Body of pancreas (tissue), 4 donors: ENCODE measurements around the gene TUBA8. TPM values are rescaled to one million over a fixed set of nuclear protein-coding genes. Genes with fewer than 3 reads are reported as not detected.
A peak's percentile ranks its signal among the peaks of the same experiment; 100 is the strongest.
"Not testable (repeated sequence)": the region's sequence is repeated elsewhere in the genome, so short reads cannot be mapped to it uniquely, and the experiment has no call there.

Source experiments
- ATAC-seq: fragments of 150-250 bp; one replicate; pipeline ENCODE4 v1.9.1; 2016
- DNase-seq, 4 donors: peaks; one replicate each; pipeline ENCODE4 v3.0.0-alpha.2; 2019
- H3K27ac ChIP-seq, 4 donors: fragments of 200-600 bp; sonication (generic); 1 replicate in 3 of 4; 2 replicates in 1 of 4; pipeline versions ENCODE4 v1.5.1 to v1.6.1; 2016 to 2019; ENCODE audit warnings: mild to moderate bottlenecking in 1 of 4, mixed read lengths in 1 of 4, moderate library complexity in 1 of 4
- H3K27me3 ChIP-seq, 2 donors: fragments of 200-600 bp; sonication (generic); one replicate each; pipeline ENCODE4 v1.6.0; 2016; ENCODE audit warnings: mild to moderate bottlenecking in 1 of 2
- H3K36me3 ChIP-seq, 2 donors: fragments of 200-600 bp; sonication (generic); replicated peaks in 1 of 2; 2 replicates each; pipeline ENCODE4 v1.5.1; 2016; ENCODE audit warnings: low read depth in 2 of 2; ENCODE audit not compliant: insufficient read depth in 1 of 2
- H3K4me1 ChIP-seq: fragments of 200-600 bp; sonication (generic); one replicate; pipeline ENCODE4 v1.6.0; 2016
- H3K4me3 ChIP-seq, 2 donors: fragments of 200-600 bp; sonication (generic); 1 replicate in 1 of 2; 2 replicates in 1 of 2; pipeline ENCODE4 v1.5.1; 2016 to 2019
- H3K9me3 ChIP-seq, 3 donors: fragments of 200-600 bp; sonication (generic); 1 replicate in 2 of 3; 2 replicates in 1 of 3; pipeline ENCODE4 v1.5.1; 2016
- POLR2A ChIP-seq, 3 donors: fragments of 450-650 bp; IDR thresholded peaks; one replicate each; pipeline ENCODE4 v1.6.1; 2016; ENCODE audit warnings: antibody characterized with exemption in 3 of 3, mild to moderate bottlenecking in 2 of 3
- WGBS, 2 donors: methylation state at CpG; one replicate each; pipeline ENCODE4 v1.1.5; 2017; 5-methylcytosine and 5-hydroxymethylcytosine counted together
- intact Hi-C: fragments of 100-400 bp; cut with DNase I; formaldehyde crosslinking; loops from one replicate; pipeline ENCODE4 v1.15.1; 2023
- total RNA-seq, 2 donors: library from RNA; depleted of rRNA; stranded (reverse); fragments of >200 nt; gene quantifications; one replicate each; pipeline ENCODE4 v1.1.0, GENCODE V29; 2016
- TF ChIP-seq, protein P1 (sequence below), 7 experiments: fragments of 450-650 bp in 4 of 7; fragments of 200-600 bp in 3 of 7; sonication (generic) in 3 of 7; IDR thresholded peaks; one replicate each; pipeline ENCODE4 v1.5.1; 2016 to 2019; ENCODE audit warnings: antibody characterized with exemption in 7 of 7

TUBA8 gene
- total RNA-seq, 2 donors from 2014 or later, result 5.2 to 8.6 TPM

DNA sequence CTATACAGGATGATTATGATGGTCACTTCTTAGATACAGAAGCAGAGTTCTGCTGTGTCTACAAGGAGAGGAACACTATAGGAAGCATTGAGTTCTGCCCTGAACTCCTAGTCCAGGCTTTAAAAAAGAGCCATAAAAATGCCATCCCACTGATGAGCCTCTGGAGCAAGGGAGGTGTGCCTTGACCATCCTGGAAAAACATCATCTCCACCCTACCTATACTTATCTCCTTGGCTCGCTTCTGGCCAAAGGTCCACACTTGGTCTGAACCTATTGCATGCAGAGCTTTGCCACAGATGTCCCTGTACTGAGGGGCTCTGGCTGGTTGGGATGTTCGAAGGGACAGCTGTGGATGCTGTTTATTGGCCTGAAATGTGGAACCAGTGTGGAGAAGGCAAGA, 37.1 kb upstream of the TUBA8 start:
- WGBS, 2 donors, result 83% methylated on average over 2 of the region's 2 CpGs; no CpG with 5 or more reads in 1 of the 2 donors
- no peaks in the 10 kb centered on the region for H3K9me3 ChIP-seq
- no peak for ATAC-seq
- H3K27me3 ChIP-seq, result no peaks in the 10 kb centered on the region
- no peak for DNase-seq
- H3K27ac ChIP-seq, result no peak overlapping the region
- TF ChIP-seq, protein P1, sequence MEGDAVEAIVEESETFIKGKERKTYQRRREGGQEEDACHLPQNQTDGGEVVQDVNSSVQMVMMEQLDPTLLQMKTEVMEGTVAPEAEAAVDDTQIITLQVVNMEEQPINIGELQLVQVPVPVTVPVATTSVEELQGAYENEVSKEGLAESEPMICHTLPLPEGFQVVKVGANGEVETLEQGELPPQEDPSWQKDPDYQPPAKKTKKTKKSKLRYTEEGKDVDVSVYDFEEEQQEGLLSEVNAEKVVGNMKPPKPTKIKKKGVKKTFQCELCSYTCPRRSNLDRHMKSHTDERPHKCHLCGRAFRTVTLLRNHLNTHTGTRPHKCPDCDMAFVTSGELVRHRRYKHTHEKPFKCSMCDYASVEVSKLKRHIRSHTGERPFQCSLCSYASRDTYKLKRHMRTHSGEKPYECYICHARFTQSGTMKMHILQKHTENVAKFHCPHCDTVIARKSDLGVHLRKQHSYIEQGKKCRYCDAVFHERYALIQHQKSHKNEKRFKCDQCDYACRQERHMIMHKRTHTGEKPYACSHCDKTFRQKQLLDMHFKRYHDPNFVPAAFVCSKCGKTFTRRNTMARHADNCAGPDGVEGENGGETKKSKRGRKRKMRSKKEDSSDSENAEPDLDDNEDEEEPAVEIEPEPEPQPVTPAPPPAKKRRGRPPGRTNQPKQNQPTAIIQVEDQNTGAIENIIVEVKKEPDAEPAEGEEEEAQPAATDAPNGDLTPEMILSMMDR (IDR thresholded peaks at IDR 0.05), result no peak
- TF ChIP-seq POLR2A (IDR thresholded peaks at IDR 0.05), result no peak
- H3K4me3 ChIP-seq, result no peak overlapping the region
- H3K4me1 ChIP-seq, result peaks cover 16% of the 10 kb centered on the region
- intact Hi-C loops, result no loop called here
- H3K36me3 ChIP-seq, result no peaks in the 10 kb centered on the region

DNA sequence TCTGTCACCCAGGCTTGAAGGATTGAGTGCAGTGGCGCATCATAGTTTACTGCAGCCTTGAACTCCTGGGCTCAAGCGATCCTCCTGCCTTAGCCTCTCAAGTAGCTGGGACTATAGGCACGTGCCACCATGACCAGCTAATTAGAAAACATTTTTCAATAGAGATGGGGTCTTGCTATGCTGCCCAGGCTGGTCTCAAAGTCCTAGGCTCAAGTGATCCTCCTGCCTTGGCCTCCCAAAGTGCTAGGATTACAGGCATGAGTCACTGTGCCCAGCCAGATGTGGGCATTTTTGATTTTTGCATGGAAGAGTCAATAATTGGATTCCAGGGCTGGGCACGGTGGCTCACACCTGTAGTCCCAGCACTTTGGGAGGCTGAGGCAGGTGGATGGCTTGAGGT, 36.7 kb upstream of the TUBA8 start:
- H3K4me3 ChIP-seq, intact Hi-C loops, ATAC-seq, DNase-seq, H3K9me3 ChIP-seq, H3K36me3 ChIP-seq, H3K27me3 ChIP-seq, H3K27ac ChIP-seq: not testable (repeated sequence)
- WGBS, 2 donors, result 81 to 85% methylated on average over 4 of the region's 4 CpGs
- H3K4me1 ChIP-seq, result peaks cover 21% of the 10 kb centered on the region

DNA sequence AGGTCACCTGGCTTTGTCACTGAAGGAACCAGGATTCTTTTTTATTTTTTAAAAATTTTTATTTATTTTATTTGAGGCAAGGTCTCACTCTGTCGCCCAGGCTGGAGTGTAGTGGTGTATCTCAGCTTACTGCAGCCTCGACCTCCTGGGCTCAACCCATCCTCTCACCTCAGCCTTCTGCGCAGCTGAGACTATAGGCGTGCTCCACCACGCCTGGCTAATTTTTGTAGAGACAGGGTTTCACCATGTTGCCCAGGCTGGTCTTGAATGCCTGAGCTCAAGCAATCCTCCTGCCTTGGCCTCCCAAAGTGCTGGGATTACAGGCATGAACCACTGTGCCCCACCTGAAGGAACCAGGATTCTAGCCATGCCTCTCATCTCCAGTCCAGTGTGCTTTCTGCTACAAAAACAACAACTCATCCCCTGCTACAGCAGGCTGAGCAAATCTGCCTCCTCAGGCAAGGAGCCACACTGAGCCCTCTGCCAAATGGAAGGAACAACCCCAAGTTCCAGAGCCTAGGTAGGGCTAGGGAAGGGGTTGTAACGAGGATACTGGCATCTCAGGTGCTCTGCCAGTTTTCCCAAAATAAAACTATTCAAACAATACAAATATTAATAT, 35.4 kb upstream of the TUBA8 start:
- no peak overlapping the region for H3K4me3 ChIP-seq
- no peak for DNase-seq
- no peaks in the 10 kb centered on the region for H3K9me3 ChIP-seq
- ATAC-seq, result no peak
- H3K27me3 ChIP-seq, result no peaks in the 10 kb centered on the region
- H3K27ac ChIP-seq, result no peak overlapping the region
- no peaks in the 10 kb centered on the region for H3K36me3 ChIP-seq
- intact Hi-C loops, result no loop called here
- TF ChIP-seq, protein P1 (IDR thresholded peaks at IDR 0.05), result no peak
- TF ChIP-seq POLR2A (IDR thresholded peaks at IDR 0.05), result no peak
- 85 to 87% methylated on average over 6 of the region's 6 CpGs for WGBS, 2 donors
- H3K4me1 ChIP-seq, result peaks cover 27% of the 10 kb centered on the region

DNA sequence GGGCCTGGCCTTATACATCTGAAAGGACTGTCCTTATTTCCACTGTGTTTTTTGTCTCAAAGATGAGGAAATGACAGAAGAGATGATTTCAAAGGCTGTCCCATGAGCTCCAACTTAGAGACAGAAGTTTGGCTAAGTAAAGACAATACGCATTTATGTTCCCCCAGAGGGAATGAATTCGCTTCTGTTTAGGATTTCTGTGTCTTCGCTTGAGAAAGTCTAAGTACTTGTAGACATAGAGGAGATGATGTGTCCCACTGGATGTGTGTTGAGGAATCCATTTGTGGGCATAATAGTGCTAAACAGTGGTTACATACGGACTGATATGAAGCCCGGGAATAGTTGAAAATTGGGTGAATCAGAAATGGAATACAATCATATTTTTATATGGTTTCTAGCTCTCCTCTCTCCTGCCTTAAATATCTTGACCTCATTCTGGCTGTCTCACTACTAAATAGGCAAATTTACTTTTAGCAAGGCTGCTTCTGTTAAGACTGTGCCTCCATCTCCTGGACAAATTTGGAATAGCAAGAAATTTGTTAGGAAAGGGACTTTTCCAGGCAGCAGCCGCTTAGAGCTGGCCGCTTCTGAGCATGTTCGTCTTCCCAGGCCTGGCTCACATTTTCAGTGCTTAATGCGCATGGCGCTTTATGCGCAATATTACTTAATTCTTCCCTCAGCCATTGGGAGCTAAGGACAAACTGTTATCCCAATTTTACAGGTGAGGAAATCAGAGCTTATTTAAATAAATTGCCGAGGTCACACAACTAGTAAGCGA, 34.7 kb upstream of the TUBA8 start:
- ATAC-seq (peak; percentile 69), DNase-seq (peak; percentile 68 to 83 (median 74))
- WGBS, 2 donors, result 17 to 21% methylated on average over 13 of the region's 13 CpGs
- H3K9me3 ChIP-seq, result no peaks in the 10 kb centered on the region
- intact Hi-C loops, result no loop called here
- TF ChIP-seq, protein P1 (IDR thresholded peaks at IDR 0.05), result peak; percentile 77 to 96 (median 93)
- TF ChIP-seq POLR2A (IDR thresholded peaks at IDR 0.05), result peak in 1 of 3 donors; percentile 16
- peaks cover 0 to 5% of the 10 kb centered on the region in 2 donors for H3K36me3 ChIP-seq
- H3K4me1 ChIP-seq, result peaks cover 27% of the 10 kb centered on the region
- no peaks in the 10 kb centered on the region for H3K27me3 ChIP-seq
- H3K4me3 ChIP-seq, result no peak overlapping the region
- H3K27ac ChIP-seq, result peak overlapping the region; percentile 58 to 88 (median 72)

DNA sequence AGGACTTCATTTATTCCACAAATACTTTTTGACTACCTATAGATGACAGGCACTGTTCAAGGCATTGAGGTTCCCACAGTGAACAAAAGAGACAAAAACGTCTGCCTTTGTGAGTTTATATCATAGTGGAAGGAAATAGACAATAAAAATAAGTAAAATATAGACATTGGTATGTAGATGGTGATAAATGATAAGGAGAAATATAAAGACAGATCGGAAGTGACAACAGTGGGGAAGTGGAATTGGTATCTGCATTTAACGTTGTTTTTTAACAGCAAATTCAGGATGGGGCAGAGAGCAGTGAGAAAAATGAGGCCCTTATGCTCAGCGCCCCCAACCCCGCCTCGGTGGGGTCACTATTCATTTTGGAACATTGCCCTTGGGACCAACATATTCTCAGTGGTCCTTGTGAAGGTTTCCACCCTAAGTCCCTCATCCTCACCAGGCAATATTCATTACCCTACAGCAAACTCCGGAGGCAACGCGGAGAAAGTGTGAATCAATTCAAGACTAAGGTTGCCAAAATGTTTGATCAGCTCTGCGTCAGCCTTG, 33.4 kb upstream of the TUBA8 start:
- no peak for DNase-seq
- TF ChIP-seq, protein P1 (IDR thresholded peaks at IDR 0.05), result no peak
- no peak for TF ChIP-seq POLR2A (IDR thresholded peaks at IDR 0.05)
- peaks cover 27% of the 10 kb centered on the region for H3K4me1 ChIP-seq
- no peak for ATAC-seq
- 1 to 3% methylated on average over 10 of the region's 10 CpGs for WGBS, 2 donors
- no peaks in the 10 kb centered on the region for H3K9me3 ChIP-seq
- peak overlapping the region; percentile 98 to 99 for H3K4me3 ChIP-seq
- H3K27ac ChIP-seq, result peak overlapping the region; percentile 63 to 88 (median 79)
- peaks cover 0 to 5% of the 10 kb centered on the region in 2 donors for H3K36me3 ChIP-seq
- intact Hi-C loops, result no loop called here
- no peaks in the 10 kb centered on the region for H3K27me3 ChIP-seq
